MCF 10A (cell line): ENCODE data around the gene CTDSPL. TPM values are rescaled to one million over a fixed set of nuclear protein-coding genes. Genes with fewer than 3 reads are reported as not detected.

ENCODE experiments used
- BruUV-seq: library from RNA; stranded (reverse); fragments of 400-500 nt; replicated peaks from 2 replicates; lab custom pipeline; 2021; lab: Mats Ljungman, UMichigan
- CTCF ChIA-PET: fragments of 300-600 bp; sonication (Branson Sonifier 250); formaldehyde crosslinking; extraction: SDS; loops from one replicate; lab custom pipeline; 2021; ENCODE audit warnings: antibody characterized with exemption, inconsistent platforms; lab: Yijun Ruan, JAX
- POLR2A ChIA-PET: fragments of 300-600, 350-650 bp; sonication (Branson Sonifier 250); formaldehyde crosslinking; extraction: SDS; loops from one replicate; lab custom pipeline; 2020; ENCODE audit warnings: antibody characterized with exemption, inconsistent platforms; lab: Yijun Ruan, JAX
- DNase-seq: peaks from one replicate; pipeline ENCODE4 v3.0.0-alpha.2; 2018; ENCODE audit not compliant: unreplicated experiment
- H3K27ac Mint-ChIP-seq: one replicate; pipeline ENCODE4 v1.8.0; 2022; ENCODE audit warnings: mild to moderate bottlenecking, low read depth, mixed read lengths; ENCODE audit not compliant: unreplicated experiment
- H3K27me3 Mint-ChIP-seq: one replicate; pipeline ENCODE4 v1.8.0; 2022; ENCODE audit warnings: mixed read lengths; ENCODE audit not compliant: insufficient read depth, unreplicated experiment
- H3K36me3 Mint-ChIP-seq: one replicate; pipeline ENCODE4 v1.8.0; 2022; ENCODE audit warnings: mild to moderate bottlenecking, moderate library complexity, mixed read lengths; ENCODE audit not compliant: insufficient read depth, unreplicated experiment
- H3K4me1 Mint-ChIP-seq: one replicate; pipeline ENCODE4 v1.8.0; 2022; ENCODE audit warnings: mixed read lengths; ENCODE audit not compliant: insufficient read depth, unreplicated experiment
- H3K4me3 Mint-ChIP-seq: one replicate; pipeline ENCODE4 v1.8.0; 2022; ENCODE audit warnings: mild to moderate bottlenecking, moderate library complexity, mixed read lengths; ENCODE audit not compliant: unreplicated experiment
- H3K9me3 Mint-ChIP-seq: one replicate; pipeline ENCODE4 v1.8.0; 2022; ENCODE audit warnings: mixed read lengths; ENCODE audit not compliant: unreplicated experiment
- CTCF ChIP-seq: fragments of 200-600 bp; IDR thresholded peaks from one replicate; pipeline ENCODE4 v1.8.0; 2022; ENCODE audit warnings: antibody characterized with exemption, mild to moderate bottlenecking; ENCODE audit not compliant: unreplicated experiment
- intact Hi-C: fragments of 100-400 bp; cut with micrococcal nuclease; formaldehyde crosslinking; loops from 2 replicates; pipeline ENCODE4 v1.14.1; 2022
- total RNA-seq: library from RNA; stranded (reverse); gene quantifications from 2 replicates; pipeline ENCODE4 v1.2.3, GENCODE V29; 2022

CTDSPL gene
- total RNA-seq, 1 experiment from 2014 or later: 38.8 TPM

- POLR2A ChIA-PET: no interaction called here
- peak; percentile 30 for DNase-seq
- Mint-ChIP-seq H3K36me3 (peaks cover 7% of the 10 kb centered on the region), H3K4me3 (no peak overlapping the region), H3K4me1 (peaks cover 20% of the 10 kb centered on the region), H3K27ac (peak overlapping the region; percentile 32), H3K9me3 (peaks cover 6% of the 10 kb centered on the region), H3K27me3 (no peaks in the 10 kb centered on the region)
- intact Hi-C loops: no loop called here
- BruUV-seq: no TSS peak
- TF ChIP-seq CTCF: no peak
- CTCF ChIA-PET: interaction anchor here (0.8 to 1.7 kb wide), 2 partner anchors 17 to 73 kb away, joined by 3 to 7 read pairs; no protein-coding TSS in a partner anchor
Measured at GRCh38 chr3:37872413-37873160, 10.9 kb downstream of the CTDSPL start.

- no peak for TF ChIP-seq CTCF
- peaks cover 7% of the 10 kb centered on the region for H3K36me3 Mint-ChIP-seq
- BruUV-seq: no TSS peak
- intact Hi-C loops: no loop called here
- H3K9me3 Mint-ChIP-seq: peaks cover 6% of the 10 kb centered on the region
- no peak for DNase-seq
- no peak overlapping the region for H3K4me3 Mint-ChIP-seq
- POLR2A ChIA-PET: no interaction called here
- CTCF ChIA-PET: interaction anchor here (0.6 kb wide), 1 partner anchor 68 kb away, joined by 4 read pairs; no protein-coding TSS in a partner anchor
- no peaks in the 10 kb centered on the region for H3K27me3 Mint-ChIP-seq
- no peak overlapping the region for H3K27ac Mint-ChIP-seq
- H3K4me1 Mint-ChIP-seq: peaks cover 4% of the 10 kb centered on the region
Measured at GRCh38 chr3:37876279-37876678, 14.6 kb downstream of the CTDSPL start.

GRCh38 chr3:37882711-37883110, 21.0 kb downstream of the CTDSPL start:
- H3K4me1 Mint-ChIP-seq: peaks cover 13% of the 10 kb centered on the region
- intact Hi-C loops: no loop called here
- BruUV-seq: no TSS peak
- CTCF ChIA-PET: interaction anchor here (0.6 kb wide), 1 partner anchor 121 kb away, joined by 3 read pairs; no protein-coding TSS in a partner anchor
- no peaks in the 10 kb centered on the region for H3K36me3 Mint-ChIP-seq
- H3K9me3 Mint-ChIP-seq: no peaks in the 10 kb centered on the region
- TF ChIP-seq CTCF: no peak
- POLR2A ChIA-PET: no interaction called here
- H3K4me3 Mint-ChIP-seq: no peak overlapping the region
- no peaks in the 10 kb centered on the region for H3K27me3 Mint-ChIP-seq
- no peak for DNase-seq
- H3K27ac Mint-ChIP-seq: no peak overlapping the region

- no TSS peak for BruUV-seq
- H3K4me1 Mint-ChIP-seq: peaks cover 18% of the 10 kb centered on the region
- intact Hi-C loops: no loop called here
- H3K4me3 Mint-ChIP-seq: no peak overlapping the region
- CTCF ChIA-PET: no interaction called here
- peaks cover 6% of the 10 kb centered on the region for H3K36me3 Mint-ChIP-seq
- DNase-seq: no peak
- POLR2A ChIA-PET: no interaction called here
- H3K27ac Mint-ChIP-seq: no peak overlapping the region
- no peaks in the 10 kb centered on the region for H3K27me3 Mint-ChIP-seq
- TF ChIP-seq CTCF: no peak
- no peaks in the 10 kb centered on the region for H3K9me3 Mint-ChIP-seq
Measured at GRCh38 chr3:37885814-37886213, 24.1 kb downstream of the CTDSPL start.
